Measurements from ENCODE around the gene ZNF177. TPM values are rescaled to one million over a fixed set of nuclear protein-coding genes. Genes with fewer than 3 reads are reported as not detected.

The ZNF177 gene
- total and polyA plus RNA-seq, 2 donors (not counting 1 experiment from before 2014, with no cell fraction given): 2.5 to 2.8 TPM

DNA sequence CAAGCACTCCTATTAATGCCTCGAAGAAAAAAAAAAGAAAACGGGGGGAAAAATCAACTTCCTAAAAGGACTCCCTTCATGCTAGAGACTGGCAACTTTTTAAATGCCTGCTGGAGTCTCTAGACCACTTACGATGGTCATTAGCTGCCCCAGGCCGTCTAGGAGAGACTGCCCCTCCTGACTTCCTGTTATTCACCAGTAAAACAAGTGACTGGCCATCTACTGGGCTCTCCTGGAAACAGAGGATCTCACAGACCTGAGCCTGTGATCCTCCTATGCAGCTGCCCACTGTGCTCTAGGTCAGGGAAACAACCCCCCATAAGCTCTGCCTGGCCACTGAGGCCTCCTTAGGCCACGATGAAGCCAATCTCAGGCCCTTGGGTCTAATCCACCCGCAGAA, 65.1 kb downstream of the ZNF177 start:
- H3K4me2 ChIP-seq (replicated peaks; ENCODE audit: low read depth, low read length, poor library complexity, severe bottlenecking): no peak overlapping the region
- H3K4me1 ChIP-seq (ENCODE audit: control insufficient read depth in 2 of 2, insufficient read depth in 2 of 2, low read length in 2 of 2): peaks cover 0 to 4% of the 10 kb centered on the region in 2 donors
- H3K9me3 ChIP-seq (ENCODE audit: control extremely low read depth in 1 of 3, control insufficient read depth in 2 of 3, insufficient read depth in 1 of 3, low read length in 2 of 3): peaks cover 0 to 19% (median 0%) of the 10 kb centered on the region in 3 donors
- no peak for ATAC-seq (ENCODE audit: low read depth)
- Mint-ChIP-seq H3K4me1 (peaks cover 22% of the 10 kb centered on the region), H3K27me3 (no peaks in the 10 kb centered on the region), H3K9me3 (ENCODE audit: insufficient read depth) (peaks cover 5% of the 10 kb centered on the region), H3K27ac (no peak overlapping the region), H3K4me3 (no peak overlapping the region)
- WGBS (ENCODE audit: insufficient coverage): 97% methylated on average over 4 of the region's 6 CpGs
- ChIA-PET POLR2A (no interaction called here), CTCF (no interaction called here)
- intact Hi-C loops (cut with micrococcal nuclease): no loop called here
- no peak overlapping the region for H3K4me3 ChIP-seq (ENCODE audit: control extremely low read depth in 1 of 5, extremely low read depth in 1 of 5, insufficient read depth in 1 of 5, low read depth in 2 of 5, low read length in 4 of 5)
- H3K27ac ChIP-seq (ENCODE audit: low read length in 2 of 2): no peak overlapping the region
- no peak for TF ChIP-seq EZH2 (IDR thresholded peaks at IDR 0.05; ENCODE audit: borderline replicate concordance, insufficient read depth, low read depth, low read length, poor library complexity, severe bottlenecking)
- TF ChIP-seq, protein P1, sequence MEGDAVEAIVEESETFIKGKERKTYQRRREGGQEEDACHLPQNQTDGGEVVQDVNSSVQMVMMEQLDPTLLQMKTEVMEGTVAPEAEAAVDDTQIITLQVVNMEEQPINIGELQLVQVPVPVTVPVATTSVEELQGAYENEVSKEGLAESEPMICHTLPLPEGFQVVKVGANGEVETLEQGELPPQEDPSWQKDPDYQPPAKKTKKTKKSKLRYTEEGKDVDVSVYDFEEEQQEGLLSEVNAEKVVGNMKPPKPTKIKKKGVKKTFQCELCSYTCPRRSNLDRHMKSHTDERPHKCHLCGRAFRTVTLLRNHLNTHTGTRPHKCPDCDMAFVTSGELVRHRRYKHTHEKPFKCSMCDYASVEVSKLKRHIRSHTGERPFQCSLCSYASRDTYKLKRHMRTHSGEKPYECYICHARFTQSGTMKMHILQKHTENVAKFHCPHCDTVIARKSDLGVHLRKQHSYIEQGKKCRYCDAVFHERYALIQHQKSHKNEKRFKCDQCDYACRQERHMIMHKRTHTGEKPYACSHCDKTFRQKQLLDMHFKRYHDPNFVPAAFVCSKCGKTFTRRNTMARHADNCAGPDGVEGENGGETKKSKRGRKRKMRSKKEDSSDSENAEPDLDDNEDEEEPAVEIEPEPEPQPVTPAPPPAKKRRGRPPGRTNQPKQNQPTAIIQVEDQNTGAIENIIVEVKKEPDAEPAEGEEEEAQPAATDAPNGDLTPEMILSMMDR (IDR thresholded peaks at IDR 0.05): no peak
- peaks cover 35% of the 10 kb centered on the region for H4K20me1 ChIP-seq (ENCODE audit: control insufficient read depth, insufficient read depth, low read length, poor library complexity, severe bottlenecking)
- no peak overlapping the region for H3K9ac ChIP-seq (ENCODE audit: low read length)
- H3K36me3 ChIP-seq (replicated peaks in 1 of 2; ENCODE audit: control extremely low read depth in 1 of 2, control insufficient read depth in 1 of 2, extremely low read depth in 1 of 2, insufficient read depth in 2 of 2, low read length in 1 of 2): peaks cover 13 to 65% of the 10 kb centered on the region in 2 experiments
- no peak for DNase-seq
- H3K79me2 ChIP-seq (ENCODE audit: control insufficient read depth, insufficient read depth, low read length): peaks cover 44% of the 10 kb centered on the region
- no peak overlapping the region for H2AFZ ChIP-seq (ENCODE audit: insufficient read depth, low read depth, low read length, poor library complexity, severe bottlenecking)
- H3K27me3 ChIP-seq (replicated peaks in 1 of 4; ENCODE audit: control extremely low read depth in 1 of 4, control insufficient read depth in 3 of 4, insufficient read depth in 4 of 4, low read length in 3 of 4): no peaks in the 10 kb centered on the region

DNA sequence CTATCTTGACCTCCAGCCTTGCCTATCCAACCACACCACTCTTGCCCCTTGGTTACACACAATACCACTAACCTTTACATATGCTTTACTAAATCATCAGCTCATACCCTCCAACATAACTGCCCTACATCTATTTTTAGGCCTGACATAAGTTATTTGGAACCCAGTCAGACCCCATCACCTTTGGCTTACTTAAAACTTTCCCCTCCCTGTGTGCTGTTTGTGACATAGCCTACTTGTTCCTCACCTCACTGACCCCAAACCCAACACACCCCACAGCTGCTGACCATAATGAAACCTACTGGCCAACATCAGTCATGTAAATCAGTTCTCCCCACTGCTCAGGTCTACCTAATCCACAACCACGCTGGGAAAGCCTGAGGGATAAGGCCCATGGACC, 67.6 kb downstream of the ZNF177 start:
- H3K27me3 ChIP-seq (replicated peaks in 1 of 4; ENCODE audit: control extremely low read depth in 1 of 4, control insufficient read depth in 3 of 4, insufficient read depth in 4 of 4, low read length in 3 of 4): no peaks in the 10 kb centered on the region
- CTCF ChIA-PET: interaction anchor here (1.4 kb wide), 1 partner anchor 225 kb away, joined by 4 read pairs; no protein-coding TSS in a partner anchor
- H3K9ac ChIP-seq (ENCODE audit: low read length): no peak overlapping the region
- H3K9me3 ChIP-seq (ENCODE audit: control extremely low read depth in 1 of 3, control insufficient read depth in 2 of 3, insufficient read depth in 1 of 3, low read length in 2 of 3): peaks cover 0 to 6% (median 0%) of the 10 kb centered on the region in 3 donors
- WGBS (ENCODE audit: insufficient coverage): 91% methylated on average over 1 of the region's 1 CpG
- peaks cover 42% of the 10 kb centered on the region for H3K4me1 Mint-ChIP-seq
- H3K4me1 ChIP-seq (ENCODE audit: control insufficient read depth in 2 of 2, insufficient read depth in 2 of 2, low read length in 2 of 2): peaks cover 11 to 19% of the 10 kb centered on the region in 2 donors
- peaks cover 60% of the 10 kb centered on the region for H3K79me2 ChIP-seq (ENCODE audit: control insufficient read depth, insufficient read depth, low read length)
- H2AFZ ChIP-seq (ENCODE audit: insufficient read depth, low read depth, low read length, poor library complexity, severe bottlenecking): no peak overlapping the region
- H3K27ac ChIP-seq (ENCODE audit: low read length in 2 of 2): no peak overlapping the region
- no peak overlapping the region for H3K4me3 ChIP-seq (ENCODE audit: control extremely low read depth in 1 of 5, extremely low read depth in 1 of 5, insufficient read depth in 1 of 5, low read depth in 2 of 5, low read length in 4 of 5)
- TF ChIP-seq, protein P1 (IDR thresholded peaks at IDR 0.05): no peak
- TF ChIP-seq EZH2 (IDR thresholded peaks at IDR 0.05; ENCODE audit: borderline replicate concordance, insufficient read depth, low read depth, low read length, poor library complexity, severe bottlenecking): no peak
- peaks cover 35% of the 10 kb centered on the region for H4K20me1 ChIP-seq (ENCODE audit: control insufficient read depth, insufficient read depth, low read length, poor library complexity, severe bottlenecking)
- no peak overlapping the region for H3K4me3 Mint-ChIP-seq
- peaks cover 8 to 48% of the 10 kb centered on the region in 2 experiments for H3K36me3 ChIP-seq (replicated peaks in 1 of 2; ENCODE audit: control extremely low read depth in 1 of 2, control insufficient read depth in 1 of 2, extremely low read depth in 1 of 2, insufficient read depth in 2 of 2, low read length in 1 of 2)
- H3K9me3 Mint-ChIP-seq (ENCODE audit: insufficient read depth): peaks cover 2% of the 10 kb centered on the region
- DNase-seq (no peak), ATAC-seq (ENCODE audit: low read depth) (no peak)
- H3K4me2 ChIP-seq (replicated peaks; ENCODE audit: low read depth, low read length, poor library complexity, severe bottlenecking): no peak overlapping the region
- no peaks in the 10 kb centered on the region for H3K27me3 Mint-ChIP-seq
- POLR2A ChIA-PET: no interaction called here
- no peak overlapping the region for H3K27ac Mint-ChIP-seq
- intact Hi-C loops (cut with micrococcal nuclease): loop anchor here (10.0 kb wide), 1 partner anchor 226 kb away; no protein-coding TSS in a partner anchor
